ENCODE data around the gene TNK2. TPM values are rescaled to one million over a fixed set of nuclear protein-coding genes. Genes with fewer than 3 reads are reported as not detected.

The TNK2 gene
- total and polyA plus RNA-seq, 2 donors (not counting 1 experiment from before 2014, with no cell fraction given) = 131 to 198 TPM

Small RNA genes lying within 50 kb of the gene (small RNA-seq; reads per million reads assigned to genes)
- gene MIR6829 (ENCODE audit: insufficient read length, low read depth, low replicate concordance) (not detected), gene RNU2-11P (ENCODE audit: insufficient read length, low read depth, low replicate concordance) (not detected)

Other genes with a start within 250 kb of the TNK2 start
- 11.1 and 15.6 TPM in 2 replicates for gene MUC20, start 187.6 kb downstream of the TNK2 start, total RNA-seq
- 11.0 and 12.1 TPM in 2 replicates for gene MUC20, start 187.6 kb downstream of the TNK2 start, polyA plus RNA-seq
- gene MUC4, start 96.6 kb downstream of the TNK2 start, total RNA-seq = 0.24 and 1.2 TPM in 2 replicates
- gene MUC4, start 96.6 kb downstream of the TNK2 start, polyA plus RNA-seq = 0.22 TPM in 1 of 2 replicates, not detected in the other
- 104 and 117 TPM in 2 replicates for gene TFRC, start 173.5 kb upstream of the TNK2 start, total RNA-seq
- gene TFRC, start 173.5 kb upstream of the TNK2 start, polyA plus RNA-seq = 41.7 and 97.5 TPM in 2 replicates